ENCODE measurements around the gene NHSL1.

Gene NHSL1

GRCh38 chr6:138528956-138529355 lies 29.7 kb upstream of the NHSL1 start:
- Histone ChIP-seq H3K9ac (ENCODE audit: low read depth, low read length) (no peak overlapping the region), H3K9me3 (ENCODE audit: control insufficient read depth, insufficient read depth, low read length) (no peaks in the 10 kb centered on the region), H3K4me1 (ENCODE audit: insufficient read depth, low read length) (peaks cover 31% of the 10 kb centered on the region), H3K36me3 (ENCODE audit: insufficient read depth, low read length) (no peaks in the 10 kb centered on the region)

- H3K36me3 ChIP-seq (ENCODE audit: insufficient read depth, low read length): no peaks in the 10 kb centered on the region
- H3K9ac ChIP-seq (ENCODE audit: low read depth, low read length): no peak overlapping the region
- no peaks in the 10 kb centered on the region for H3K9me3 ChIP-seq (ENCODE audit: control insufficient read depth, insufficient read depth, low read length)
- peaks cover 31% of the 10 kb centered on the region for H3K4me1 ChIP-seq (ENCODE audit: insufficient read depth, low read length)
Observed at GRCh38 chr6:138528137-138528536, 28.8 kb upstream of the NHSL1 start.

- H3K9ac ChIP-seq (ENCODE audit: low read depth, low read length): no peak overlapping the region; the same call in 1 of the 2 replicates
Observed at GRCh38 chr6:138527411-138528088, 28.3 kb upstream of the NHSL1 start.

GRCh38 chr6:138526822-138527235 lies 27.5 kb upstream of the NHSL1 start:
- no peak overlapping the region for H3K9ac ChIP-seq (ENCODE audit: low read depth, low read length)
- no peaks in the 10 kb centered on the region for H3K9me3 ChIP-seq (ENCODE audit: control insufficient read depth, insufficient read depth, low read length)
- 0 out of 2 replicates have a peak, but pooled peaks cover 3% of the 10 kb centered on the region for H3K36me3 ChIP-seq (ENCODE audit: insufficient read depth, low read length)
- H3K4me1 ChIP-seq (ENCODE audit: insufficient read depth, low read length): peaks cover 35% of the 10 kb centered on the region

More at GRCh38 chr6:138527411-138528088, 28.3 kb upstream of the NHSL1 start:
- peaks cover 35% of the 10 kb centered on the region for H3K4me1 ChIP-seq (ENCODE audit: insufficient read depth, low read length)
- no peaks in the 10 kb centered on the region for H3K9me3 ChIP-seq (ENCODE audit: control insufficient read depth, insufficient read depth, low read length)
- no peaks in the 10 kb centered on the region for H3K36me3 ChIP-seq (ENCODE audit: insufficient read depth, low read length)

- Histone ChIP-seq H3K9ac (ENCODE audit: low read depth, low read length) (no peak overlapping the region), H3K36me3 (ENCODE audit: insufficient read depth, low read length) (0 out of 2 replicates have a peak, but pooled peaks cover 3% of the 10 kb centered on the region), H3K9me3 (ENCODE audit: control insufficient read depth, insufficient read depth, low read length) (no peaks in the 10 kb centered on the region), H3K4me1 (ENCODE audit: insufficient read depth, low read length) (peaks cover 35% of the 10 kb centered on the region)
Observed at GRCh38 chr6:138525355-138525754, 26.1 kb upstream of the NHSL1 start.

DNA sequence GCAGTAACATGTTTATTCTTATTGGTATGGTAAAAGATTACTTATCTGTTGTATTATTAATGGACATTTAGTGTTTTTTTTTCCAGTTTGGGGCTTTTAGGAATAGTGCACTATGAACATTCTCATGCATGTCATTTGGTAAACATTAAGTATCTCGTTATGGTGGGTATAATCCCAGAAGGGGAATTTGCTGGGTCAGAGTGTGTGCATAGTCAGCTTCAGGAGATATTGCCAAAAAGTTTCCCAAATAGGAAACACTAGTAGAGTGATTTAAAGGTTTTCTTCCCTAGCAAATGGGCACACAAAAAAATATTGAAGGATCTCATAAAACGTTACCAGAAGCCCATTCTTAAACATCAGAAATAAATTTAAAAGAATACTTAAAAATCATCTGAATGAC lies 25.2 kb upstream of the NHSL1 start:
- no peak overlapping the region for H3K9ac ChIP-seq (ENCODE audit: low read depth, low read length)
- H3K4me1 ChIP-seq (ENCODE audit: insufficient read depth, low read length): peaks cover 35% of the 10 kb centered on the region

GRCh38 chr6:138523347-138524210 lies 24.3 kb upstream of the NHSL1 start:
- no peaks in the 10 kb centered on the region for H3K9me3 ChIP-seq (ENCODE audit: control insufficient read depth, insufficient read depth, low read length)
- H3K36me3 ChIP-seq (ENCODE audit: insufficient read depth, low read length): 0 out of 2 replicates have a peak, but pooled peaks cover 3% of the 10 kb centered on the region
- peaks cover 26% of the 10 kb centered on the region for H3K4me1 ChIP-seq (ENCODE audit: insufficient read depth, low read length)
- H3K9ac ChIP-seq (ENCODE audit: low read depth, low read length): no peak overlapping the region

More for the DNA sequence above, 25.2 kb upstream of the NHSL1 start:
- H3K9me3 ChIP-seq (ENCODE audit: control insufficient read depth, insufficient read depth, low read length): no peaks in the 10 kb centered on the region
- H3K36me3 ChIP-seq (ENCODE audit: insufficient read depth, low read length): 0 out of 2 replicates have a peak, but pooled peaks cover 3% of the 10 kb centered on the region

GRCh38 chr6:138522611-138523010 lies 23.3 kb upstream of the NHSL1 start:
- peaks cover 17% of the 10 kb centered on the region for H3K4me1 ChIP-seq (ENCODE audit: insufficient read depth, low read length)
- no peaks in the 10 kb centered on the region for H3K9me3 ChIP-seq (ENCODE audit: control insufficient read depth, insufficient read depth, low read length)
- H3K9ac ChIP-seq (ENCODE audit: low read depth, low read length): no peak overlapping the region
- H3K36me3 ChIP-seq (ENCODE audit: insufficient read depth, low read length): 0 out of 2 replicates have a peak, but pooled peaks cover 3% of the 10 kb centered on the region

GRCh38 chr6:138521790-138522189 lies 22.5 kb upstream of the NHSL1 start:
- Histone ChIP-seq H3K9me3 (ENCODE audit: control insufficient read depth, insufficient read depth, low read length) (no peaks in the 10 kb centered on the region), H3K4me1 (ENCODE audit: insufficient read depth, low read length) (peaks cover 8% of the 10 kb centered on the region), H3K9ac (ENCODE audit: low read depth, low read length) (no peak overlapping the region)

GRCh38 chr6:138520463-138520862 lies 21.2 kb upstream of the NHSL1 start:
- Histone ChIP-seq H3K9me3 (ENCODE audit: control insufficient read depth, insufficient read depth, low read length) (no peaks in the 10 kb centered on the region), H3K36me3 (ENCODE audit: insufficient read depth, low read length) (0 out of 2 replicates have a peak, but pooled peaks cover 3% of the 10 kb centered on the region), H3K9ac (ENCODE audit: low read depth, low read length) (no peak overlapping the region), H3K4me1 (ENCODE audit: insufficient read depth, low read length) (peaks cover 7% of the 10 kb centered on the region; the same call in 1 of the 2 replicates)

More at GRCh38 chr6:138521790-138522189, 22.5 kb upstream of the NHSL1 start:
- H3K36me3 ChIP-seq (ENCODE audit: insufficient read depth, low read length): 0 out of 2 replicates have a peak, but pooled peaks cover 3% of the 10 kb centered on the region

GRCh38 chr6:138518054-138518453 lies 18.8 kb upstream of the NHSL1 start:
- H3K9ac ChIP-seq (ENCODE audit: low read depth, low read length): no peak overlapping the region
- H3K36me3 ChIP-seq (ENCODE audit: insufficient read depth, low read length): 0 out of 2 replicates have a peak, but pooled peaks cover 3% of the 10 kb centered on the region
- no peaks in the 10 kb centered on the region for H3K9me3 ChIP-seq (ENCODE audit: control insufficient read depth, insufficient read depth, low read length)
- peaks cover 5% of the 10 kb centered on the region; the same call in 1 of the 2 replicates for H3K4me1 ChIP-seq (ENCODE audit: insufficient read depth, low read length)

GRCh38 chr6:138517635-138518034 lies 18.3 kb upstream of the NHSL1 start:
- Histone ChIP-seq H3K4me1 (ENCODE audit: insufficient read depth, low read length) (peaks cover 6% of the 10 kb centered on the region), H3K9ac (ENCODE audit: low read depth, low read length) (no peak overlapping the region), H3K36me3 (ENCODE audit: insufficient read depth, low read length) (0 out of 2 replicates have a peak, but pooled peaks cover 3% of the 10 kb centered on the region), H3K9me3 (ENCODE audit: control insufficient read depth, insufficient read depth, low read length) (no peaks in the 10 kb centered on the region)

- Histone ChIP-seq H3K4me1 (ENCODE audit: insufficient read depth, low read length) (peaks cover 14% of the 10 kb centered on the region), H3K9me3 (ENCODE audit: control insufficient read depth, insufficient read depth, low read length) (no peaks in the 10 kb centered on the region), H3K36me3 (ENCODE audit: insufficient read depth, low read length) (no peaks in the 10 kb centered on the region), H3K9ac (ENCODE audit: low read depth, low read length) (no peak overlapping the region)
Observed at GRCh38 chr6:138515657-138516248, 16.5 kb upstream of the NHSL1 start.

DNA sequence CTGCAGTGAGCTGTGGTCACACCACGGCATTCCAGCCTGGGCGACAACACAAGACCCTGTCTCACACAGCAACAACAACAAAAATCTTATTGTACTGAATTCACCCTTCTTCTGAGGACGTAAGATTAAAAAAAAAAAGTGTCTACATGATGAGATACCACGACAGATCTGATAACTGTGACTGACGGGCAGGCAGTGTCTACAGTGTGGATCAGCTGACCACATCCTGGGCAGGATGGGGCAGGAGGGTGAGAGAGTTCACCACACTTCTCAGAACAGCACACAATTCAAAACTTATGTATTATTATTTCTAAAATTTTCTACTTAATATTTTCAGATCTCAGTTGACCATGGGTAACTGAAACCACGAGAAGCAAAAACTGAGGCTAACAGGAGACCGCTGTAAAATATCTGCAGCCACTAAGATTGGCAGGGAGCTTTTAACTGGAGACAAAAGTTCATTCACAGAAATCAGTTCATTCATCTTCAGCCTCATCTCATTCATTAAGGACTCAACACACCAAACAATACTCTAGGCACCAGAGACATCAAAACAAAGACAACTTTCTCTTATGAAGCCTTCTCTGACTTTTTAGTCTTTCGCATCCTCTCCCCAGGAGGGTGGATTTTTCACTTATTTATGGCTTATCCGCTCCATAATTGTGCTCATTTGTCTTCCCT lies 15.7 kb upstream of the NHSL1 start:
- Histone ChIP-seq H3K9me3 (ENCODE audit: control insufficient read depth, insufficient read depth, low read length) (no peaks in the 10 kb centered on the region), H3K9ac (ENCODE audit: low read depth, low read length) (no peak overlapping the region), H3K4me1 (ENCODE audit: insufficient read depth, low read length) (peaks cover 14% of the 10 kb centered on the region), H3K36me3 (ENCODE audit: insufficient read depth, low read length) (no peaks in the 10 kb centered on the region)

Measured in ES-I3 (cell line).